Parathyroid adenoma (tissue), 2 donors: ENCODE data around the gene ZNF213.

Source experiments
- H2AFZ ChIP-seq: fragments of 300-600 bp; sonication (generic); one replicate; pipeline ENCODE4 v1.7.0; 2017; ENCODE audit warnings: antibody characterized with exemption, mild to moderate bottlenecking
- H3K27ac ChIP-seq: fragments of 300-600 bp; sonication (generic); one replicate; pipeline ENCODE4 v1.7.0; 2017
- H3K27me3 ChIP-seq: fragments of 300-600 bp; sonication (generic); one replicate; pipeline ENCODE4 v1.7.0; 2017; ENCODE audit warnings: low read length; ENCODE audit not compliant: control insufficient read depth, insufficient read depth
- H3K36me3 ChIP-seq: fragments of 300-600 bp; sonication (generic); one replicate; pipeline ENCODE4 v1.7.0; 2017; ENCODE audit warnings: low read length; ENCODE audit not compliant: control insufficient read depth, insufficient read depth
- H3K4me1 ChIP-seq: fragments of 300-600 bp; sonication (generic); one replicate; pipeline ENCODE4 v1.7.0; 2017; ENCODE audit warnings: control low read depth
- H3K4me2 ChIP-seq: fragments of 300-600 bp; sonication (generic); one replicate; pipeline ENCODE4 v1.7.0; 2017; ENCODE audit warnings: low read length
- H3K4me3 ChIP-seq: fragments of 300-600 bp; sonication (generic); one replicate; pipeline ENCODE4 v1.7.0; 2017; ENCODE audit warnings: low read depth, low read length
- H3K79me2 ChIP-seq: fragments of 300-600 bp; sonication (generic); one replicate; pipeline ENCODE4 v1.7.0; 2017; ENCODE audit warnings: control low read depth
- H3K9ac ChIP-seq: fragments of 300-600 bp; sonication (generic); one replicate; pipeline ENCODE4 v1.7.0; 2017; ENCODE audit warnings: mild to moderate bottlenecking
- H3K9me3 ChIP-seq: fragments of 300-600 bp; sonication (generic); one replicate; pipeline ENCODE4 v1.7.0; 2017; ENCODE audit warnings: low read length; ENCODE audit not compliant: control insufficient read depth
- CTCF ChIP-seq: fragments of 300-600 bp; sonication (generic); IDR thresholded peaks from one replicate; pipeline ENCODE4 v1.7.0; 2017; ENCODE audit warnings: antibody characterized with exemption, mild to moderate bottlenecking
- donor health status: primary hyperparathyroidism.

The ZNF213 gene

GRCh38 chr16:3134338-3135125 lies at the start of gene ZNF213:
Gene ZNF213, plus strand, starts transcription at chr16:3135029. Its CDS starts 2,252 bp downstream, at chr16:3137281.
- Histone ChIP-seq H3K27me3 (no peaks in the 10 kb centered on the region), H3K79me2 (peaks cover 19% of the 10 kb centered on the region), H3K36me3 (no peaks in the 10 kb centered on the region), H3K9me3 (no peaks in the 10 kb centered on the region), H2AFZ (peak within 1 kb of the TSS; percentile 96), H3K4me1 (peaks cover 4% of the 10 kb centered on the region), H3K4me3 (peak within 1 kb of the TSS; percentile 100), H3K4me2 (peak within 1 kb of the TSS; percentile 99), H3K27ac (peak within 1 kb of the TSS; percentile 96), H3K9ac (peak within 1 kb of the TSS; percentile 95)
- no peak for TF ChIP-seq CTCF

GRCh38 chr16:3085868-3086595 lies 48.8 kb upstream of the ZNF213 start:
- Histone ChIP-seq H3K9ac (no peak overlapping the region), H3K79me2 (no peaks in the 10 kb centered on the region), H2AFZ (no peak overlapping the region), H3K4me1 (no peaks in the 10 kb centered on the region), H3K4me2 (no peak overlapping the region), H3K36me3 (no peaks in the 10 kb centered on the region), H3K4me3 (no peak overlapping the region), H3K27ac (peak overlapping the region; percentile 3), H3K9me3 (no peaks in the 10 kb centered on the region), H3K27me3 (no peaks in the 10 kb centered on the region)
- TF ChIP-seq CTCF, result no peak

GRCh38 chr16:3086596-3087242 lies 48.1 kb upstream of the ZNF213 start:
- no peaks in the 10 kb centered on the region for H3K4me1 ChIP-seq
- H3K27me3 ChIP-seq, result no peaks in the 10 kb centered on the region
- H3K27ac ChIP-seq, result peak overlapping the region; percentile 3
- no peaks in the 10 kb centered on the region for H3K79me2 ChIP-seq
- no peaks in the 10 kb centered on the region for H3K36me3 ChIP-seq
- H2AFZ ChIP-seq, result no peak overlapping the region
- H3K4me3 ChIP-seq, result no peak overlapping the region
- no peak overlapping the region for H3K9ac ChIP-seq
- H3K4me2 ChIP-seq, result no peak overlapping the region
- H3K9me3 ChIP-seq, result no peaks in the 10 kb centered on the region
- no peak for TF ChIP-seq CTCF

- H3K79me2 ChIP-seq, result no peaks in the 10 kb centered on the region
- no peak overlapping the region for H3K27ac ChIP-seq
- peak; percentile 10 for TF ChIP-seq CTCF
- no peaks in the 10 kb centered on the region for H3K9me3 ChIP-seq
- no peak overlapping the region for H3K4me3 ChIP-seq
- H3K27me3 ChIP-seq, result no peaks in the 10 kb centered on the region
- peak overlapping the region; percentile 12 for H3K4me2 ChIP-seq
- H2AFZ ChIP-seq, result no peak overlapping the region
- no peaks in the 10 kb centered on the region for H3K4me1 ChIP-seq
- no peak overlapping the region for H3K9ac ChIP-seq
- no peaks in the 10 kb centered on the region for H3K36me3 ChIP-seq
Measured at GRCh38 chr16:3087243-3088235, 47.3 kb upstream of the ZNF213 start.
